ENCODE data around the gene CLOCK. TPM values are rescaled to one million over a fixed set of nuclear protein-coding genes. Genes with fewer than 3 reads are reported as not detected.
A peak's percentile ranks its signal among the peaks of the same experiment; 100 is the strongest.

CLOCK gene
- total and polyA plus RNA-seq, 2 of the 13 experiments (the other 11 are each of a cell fraction or from before 2014, with no cell fraction given) = 8.8 to 13.5 TPM

DNA sequence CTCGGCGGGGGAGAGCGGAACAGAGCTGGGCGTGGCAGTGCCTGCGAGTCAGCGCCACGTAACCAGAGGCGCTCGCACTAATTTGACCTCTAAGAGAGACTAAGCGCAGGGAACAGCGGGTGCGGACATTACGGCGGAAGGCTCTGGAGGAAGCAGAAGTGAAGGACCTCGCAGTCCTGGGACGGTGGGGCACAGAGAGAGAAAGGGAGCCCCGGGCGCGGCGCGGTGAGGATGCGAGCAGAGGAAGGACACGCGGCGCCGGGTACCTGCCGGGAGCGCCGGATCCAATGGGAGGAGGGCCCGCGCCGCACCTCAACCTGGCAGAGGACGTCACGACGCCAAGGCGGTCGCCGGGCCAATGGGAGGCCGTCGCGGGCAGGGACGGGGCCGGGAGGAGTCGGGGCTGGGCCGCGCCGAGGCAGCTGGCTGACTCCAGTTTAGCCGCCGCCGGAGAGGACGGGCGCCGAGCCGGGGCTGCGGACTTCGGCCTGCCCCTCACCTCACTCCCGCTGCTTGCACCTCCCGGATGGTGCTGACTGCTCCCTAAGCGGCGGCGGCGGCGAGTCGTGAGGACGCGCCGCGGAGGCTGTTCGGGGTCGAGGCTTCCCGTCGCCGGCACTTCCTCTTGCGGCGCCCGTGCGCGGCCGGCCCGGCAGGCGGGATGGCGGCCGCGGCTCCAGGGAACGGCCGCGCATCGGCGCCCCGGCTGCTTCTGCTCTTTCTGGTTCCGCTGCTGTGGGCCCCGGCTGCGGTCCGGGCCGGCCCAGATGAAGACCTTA is 151.0 kb downstream of the CLOCK start, which contains the start of gene TMEM165 (continued):
- TF ChIP-seq LBX2 (CRISPR knock-in tag; IDR thresholded peaks at IDR 0.05; ENCODE audit: borderline replicate concordance) = peak; percentile 62; the same call in 1 of the 2 replicates
- TF ChIP-seq, protein P1, sequence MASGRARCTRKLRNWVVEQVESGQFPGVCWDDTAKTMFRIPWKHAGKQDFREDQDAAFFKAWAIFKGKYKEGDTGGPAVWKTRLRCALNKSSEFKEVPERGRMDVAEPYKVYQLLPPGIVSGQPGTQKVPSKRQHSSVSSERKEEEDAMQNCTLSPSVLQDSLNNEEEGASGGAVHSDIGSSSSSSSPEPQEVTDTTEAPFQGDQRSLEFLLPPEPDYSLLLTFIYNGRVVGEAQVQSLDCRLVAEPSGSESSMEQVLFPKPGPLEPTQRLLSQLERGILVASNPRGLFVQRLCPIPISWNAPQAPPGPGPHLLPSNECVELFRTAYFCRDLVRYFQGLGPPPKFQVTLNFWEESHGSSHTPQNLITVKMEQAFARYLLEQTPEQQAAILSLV (CRISPR knock-in tag; IDR thresholded peaks at IDR 0.05; ENCODE audit: borderline replicate concordance) = peak; percentile 81; the same call in 1 of the 2 replicates
- TF ChIP-seq SAP130 (CRISPR knock-in tag; IDR thresholded peaks at IDR 0.05; ENCODE audit: low read depth) = peak; percentile 87
- TF ChIP-seq ZNF740 (CRISPR knock-in tag; IDR thresholded peaks at IDR 0.05) = no peak
- TF ChIP-seq SKI (IDR thresholded peaks at IDR 0.05; ENCODE audit: partially characterized antibody) = peak; percentile 17
- TF ChIP-seq, protein P2, sequence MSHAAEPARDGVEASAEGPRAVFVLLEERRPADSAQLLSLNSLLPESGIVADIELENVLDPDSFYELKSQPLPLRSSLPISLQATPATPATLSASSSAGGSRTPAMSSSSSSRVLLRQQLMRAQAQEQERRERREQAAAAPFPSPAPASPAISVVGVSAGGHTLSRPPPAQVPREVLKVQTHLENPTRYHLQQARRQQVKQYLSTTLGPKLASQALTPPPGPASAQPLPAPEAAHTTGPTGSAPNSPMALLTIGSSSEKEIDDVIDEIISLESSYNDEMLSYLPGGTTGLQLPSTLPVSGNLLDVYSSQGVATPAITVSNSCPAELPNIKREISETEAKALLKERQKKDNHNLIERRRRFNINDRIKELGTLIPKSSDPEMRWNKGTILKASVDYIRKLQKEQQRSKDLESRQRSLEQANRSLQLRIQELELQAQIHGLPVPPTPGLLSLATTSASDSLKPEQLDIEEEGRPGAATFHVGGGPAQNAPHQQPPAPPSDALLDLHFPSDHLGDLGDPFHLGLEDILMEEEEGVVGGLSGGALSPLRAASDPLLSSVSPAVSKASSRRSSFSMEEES (CRISPR knock-in tag; IDR thresholded peaks at IDR 0.05) = peak; percentile 59; the same call in 1 of the 2 replicates
- TF ChIP-seq ZFY (CRISPR knock-in tag; IDR thresholded peaks at IDR 0.05) = peak; percentile 95
- 0 out of 2 replicates have a peak, but pooled peaks have one; percentile 31 for TF ChIP-seq ZNF839 (CRISPR knock-in tag; IDR thresholded peaks at IDR 0.05; ENCODE audit: borderline replicate concordance)
- peak; percentile 33; the same call in 1 of the 2 replicates for TF ChIP-seq KLF6 (CRISPR knock-in tag; IDR thresholded peaks at IDR 0.05)
- 0 out of 2 replicates have a peak, but pooled peaks have one; percentile 4 for TF ChIP-seq ZNF563 (CRISPR knock-in tag; IDR thresholded peaks at IDR 0.05)
- TF ChIP-seq DNMT3B (CRISPR knock-in tag; conservative IDR thresholded peaks at IDR 0.05) = no peak
- TF ChIP-seq KDM5B (CRISPR knock-in tag; IDR thresholded peaks at IDR 0.05; ENCODE audit: borderline replicate concordance) = peak; percentile 90; the same call in 1 of the 2 replicates
- TF ChIP-seq HINFP (CRISPR knock-in tag; IDR thresholded peaks at IDR 0.05; ENCODE audit: low read depth) = 0 out of 2 replicates have a peak, but pooled peaks have one; percentile 18
- TF ChIP-seq NR2F2 (IDR thresholded peaks at IDR 0.05; ENCODE audit: borderline replicate concordance, low read depth) = no peak
- peak; percentile 39; the same call in 1 of the 2 replicates for TF ChIP-seq ZSCAN21 (CRISPR knock-in tag; IDR thresholded peaks at IDR 0.05; ENCODE audit: borderline replicate concordance)
- peak; percentile 16; the same call in 1 of the 2 replicates for TF ChIP-seq CCDC6 (CRISPR knock-in tag; IDR thresholded peaks at IDR 0.05)
- TF ChIP-seq ZNF292 (CRISPR knock-in tag; IDR thresholded peaks at IDR 0.05; ENCODE audit: borderline replicate concordance, low read depth) = peak; percentile 77; the same call in 1 of the 2 replicates
- TF ChIP-seq POLR2A (IDR thresholded peaks at IDR 0.05; ENCODE audit: insufficient read depth in 1 of 2, low read depth in 2 of 2, low read length in 2 of 2) = peak; percentile 87 to 95
- TF ChIP-seq TCF12 (IDR thresholded peaks at IDR 0.05) = no peak
- TF ChIP-seq TCF12 (CRISPR knock-in tag; IDR thresholded peaks at IDR 0.05) = peak; percentile 85; the same call in 1 of the 2 replicates
